GM12891 (cell line): ENCODE results near the gene ANKMY2.

Experiments used
- POLR2A ChIP-seq: IDR thresholded peaks from 2 replicates; pipeline ENCODE4 v1.6.1; 2011; ENCODE audit warnings: low read depth, low read length, control low read depth
- POLR2AphosphoS5 ChIP-seq: IDR thresholded peaks from 2 replicates; pipeline ENCODE4 v1.6.1; 2011; ENCODE audit warnings: low read depth, low read length, control low read depth
- POU2F2 ChIP-seq: IDR thresholded peaks from 2 replicates; pipeline ENCODE4 v1.6.1; 2011; ENCODE audit warnings: low read depth, mild to moderate bottlenecking, control low read depth, low read length, moderate library complexity
- TAF1 ChIP-seq: IDR thresholded peaks from 2 replicates; pipeline ENCODE4 v1.6.1; 2011; ENCODE audit warnings: low read depth, low read length, control low read depth

DNA sequence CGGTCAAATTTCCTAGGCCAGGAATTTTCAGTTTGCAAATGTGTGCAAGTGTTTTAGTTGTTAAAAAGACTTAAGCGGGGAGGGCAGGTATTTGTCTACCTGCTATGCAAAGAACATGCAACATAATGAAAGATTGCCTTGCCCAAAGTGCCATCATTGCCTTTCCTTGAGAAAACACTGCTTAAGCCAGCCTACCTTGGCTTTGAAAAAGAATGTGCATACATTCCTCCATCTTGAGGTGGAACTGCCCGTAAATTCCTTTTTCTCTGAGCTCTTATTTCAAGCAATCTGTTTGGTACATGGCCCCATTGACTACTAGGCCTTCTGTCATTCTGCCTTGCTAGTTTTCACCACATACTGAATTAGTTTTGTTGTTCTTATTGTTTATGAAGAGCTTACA, 29.7 kb upstream of the ANKMY2 start:
- TF ChIP-seq POLR2A (no peak), POLR2AphosphoS5 (no peak), POU2F2 (no peak), TAF1 (no peak)
